ENCODE results near the gene SPACA5.

- TF ChIP-seq ZNF556 (CRISPR knock-in tag; IDR thresholded peaks at IDR 0.05; ENCODE audit: borderline replicate concordance) (no peak), IRF9 (CRISPR knock-in tag; IDR thresholded peaks at IDR 0.05; ENCODE audit: borderline replicate concordance) (no peak), JUNB (CRISPR knock-in tag; IDR thresholded peaks at IDR 0.05; ENCODE audit: borderline replicate concordance) (no peak)
These were observed 29.1 kb downstream of the SPACA5 start for GRCh38 chrX:48035891-48036290.
